Stimulated activated CD4-positive, alpha-beta T cell treated with anti-CD3 and anti-CD28 coated beads, Interleukin-2, amount 100 ng/mL, for 24 hours (primary cell): ENCODE data around the gene ATG9B.

ENCODE experiments used
- DNase-seq, 2 donors: peaks; one replicate each; pipeline ENCODE4 v3.0.0-alpha.2; 2020

ATG9B gene, protein sequence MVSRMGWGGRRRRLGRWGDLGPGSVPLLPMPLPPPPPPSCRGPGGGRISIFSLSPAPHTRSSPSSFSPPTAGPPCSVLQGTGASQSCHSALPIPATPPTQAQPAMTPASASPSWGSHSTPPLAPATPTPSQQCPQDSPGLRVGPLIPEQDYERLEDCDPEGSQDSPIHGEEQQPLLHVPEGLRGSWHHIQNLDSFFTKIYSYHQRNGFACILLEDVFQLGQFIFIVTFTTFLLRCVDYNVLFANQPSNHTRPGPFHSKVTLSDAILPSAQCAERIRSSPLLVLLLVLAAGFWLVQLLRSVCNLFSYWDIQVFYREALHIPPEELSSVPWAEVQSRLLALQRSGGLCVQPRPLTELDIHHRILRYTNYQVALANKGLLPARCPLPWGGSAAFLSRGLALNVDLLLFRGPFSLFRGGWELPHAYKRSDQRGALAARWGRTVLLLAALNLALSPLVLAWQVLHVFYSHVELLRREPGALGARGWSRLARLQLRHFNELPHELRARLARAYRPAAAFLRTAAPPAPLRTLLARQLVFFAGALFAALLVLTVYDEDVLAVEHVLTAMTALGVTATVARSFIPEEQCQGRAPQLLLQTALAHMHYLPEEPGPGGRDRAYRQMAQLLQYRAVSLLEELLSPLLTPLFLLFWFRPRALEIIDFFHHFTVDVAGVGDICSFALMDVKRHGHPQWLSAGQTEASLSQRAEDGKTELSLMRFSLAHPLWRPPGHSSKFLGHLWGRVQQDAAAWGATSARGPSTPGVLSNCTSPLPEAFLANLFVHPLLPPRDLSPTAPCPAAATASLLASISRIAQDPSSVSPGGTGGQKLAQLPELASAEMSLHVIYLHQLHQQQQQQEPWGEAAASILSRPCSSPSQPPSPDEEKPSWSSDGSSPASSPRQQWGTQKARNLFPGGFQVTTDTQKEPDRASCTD

DNA sequence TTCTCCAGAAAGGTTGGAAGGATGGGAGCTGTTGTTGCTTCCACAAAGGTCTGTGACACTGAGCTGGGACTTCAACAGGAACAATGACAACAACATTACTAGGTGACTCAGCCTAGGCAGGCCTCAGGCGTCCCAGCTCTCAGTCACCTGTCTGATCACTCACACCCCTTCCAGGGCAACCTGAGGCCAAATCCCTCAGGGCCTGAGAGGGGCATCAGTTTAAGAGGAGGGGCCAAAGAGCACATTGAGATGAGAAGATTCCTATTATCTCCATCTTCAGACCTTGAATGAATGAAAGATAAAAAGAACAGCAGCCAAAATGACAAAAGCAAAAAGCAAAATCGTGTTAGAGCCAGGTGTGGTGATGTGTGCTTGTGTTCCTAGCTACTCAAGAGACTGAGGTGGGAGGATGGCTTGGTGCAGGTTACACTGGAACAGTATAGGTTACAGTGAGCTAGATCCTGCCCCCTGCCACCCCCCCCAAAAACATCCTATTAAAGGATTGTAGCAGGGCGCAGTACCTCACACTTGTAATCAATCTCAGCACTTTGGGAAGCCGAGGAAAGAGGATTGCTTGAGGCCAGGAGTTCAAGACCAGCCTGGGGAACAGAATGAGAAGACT, at the start of gene ATG9B:
Gene ATG9B (minus strand): TSS at position 60 of the 622 bp plus-strand sequence. CDS start 71 bp downstream, outside the sequence.
- no peak for DNase-seq

DNA sequence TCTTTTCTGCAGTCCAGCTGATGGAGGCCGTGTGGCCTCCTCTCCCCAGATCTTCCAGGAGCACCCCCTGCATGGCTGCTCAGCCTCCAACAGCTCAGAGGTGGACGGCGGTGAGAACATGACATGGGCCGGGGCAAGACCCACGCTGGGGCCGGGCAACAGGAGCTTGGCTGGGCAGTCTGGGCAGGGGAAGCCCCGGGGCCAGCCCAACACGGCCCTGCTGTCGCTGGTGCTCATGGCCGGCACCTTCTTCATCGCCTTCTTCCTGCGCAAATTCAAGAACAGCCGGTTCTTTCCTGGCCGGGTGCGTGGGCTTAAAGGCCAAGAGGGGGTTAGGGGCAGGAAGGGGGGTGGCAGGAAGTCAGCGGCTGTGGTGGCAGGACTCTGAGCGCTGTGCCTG, 49.7 kb upstream of the ATG9B start:
- DNase-seq: no peak

DNA sequence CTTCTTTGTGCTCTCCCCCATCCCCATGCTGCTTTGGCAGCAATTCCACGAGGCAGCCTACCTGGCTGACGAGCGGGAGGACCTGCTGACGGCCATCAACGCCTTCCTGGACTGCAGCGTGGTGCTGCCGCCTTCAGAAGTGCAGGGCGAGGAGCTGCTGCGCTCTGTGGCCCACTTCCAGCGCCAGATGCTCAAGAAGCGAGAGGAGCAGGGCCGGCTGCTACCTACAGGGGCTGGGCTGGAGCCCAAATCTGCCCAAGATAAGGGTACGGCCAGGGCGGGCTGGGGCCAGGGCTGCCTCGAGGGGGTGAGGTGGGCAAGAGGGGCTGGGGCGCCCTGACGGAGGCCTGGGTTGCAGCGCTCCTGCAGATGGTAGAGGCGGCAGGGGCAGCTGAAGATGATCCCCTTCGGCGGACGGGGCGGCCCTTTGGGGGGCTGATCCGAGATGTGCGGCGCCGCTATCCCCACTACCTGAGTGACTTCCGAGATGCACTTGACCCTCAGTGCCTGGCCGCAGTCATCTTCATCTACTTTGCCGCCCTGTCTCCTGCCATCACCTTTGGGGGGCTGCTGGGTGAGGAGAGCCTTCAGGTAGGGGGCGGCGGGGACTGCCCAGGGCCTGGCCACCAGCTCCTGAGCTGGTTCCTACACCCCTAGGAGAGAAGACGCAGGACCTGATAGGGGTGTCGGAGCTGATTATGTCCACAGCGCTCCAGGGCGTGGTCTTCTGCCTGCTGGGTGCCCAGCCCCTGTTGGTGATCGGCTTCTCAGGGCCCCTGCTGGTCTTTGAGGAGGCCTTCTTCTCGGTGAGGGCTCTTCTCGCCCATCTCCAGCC, 47.0 kb upstream of the ATG9B start:
- DNase-seq: no peak

DNA sequence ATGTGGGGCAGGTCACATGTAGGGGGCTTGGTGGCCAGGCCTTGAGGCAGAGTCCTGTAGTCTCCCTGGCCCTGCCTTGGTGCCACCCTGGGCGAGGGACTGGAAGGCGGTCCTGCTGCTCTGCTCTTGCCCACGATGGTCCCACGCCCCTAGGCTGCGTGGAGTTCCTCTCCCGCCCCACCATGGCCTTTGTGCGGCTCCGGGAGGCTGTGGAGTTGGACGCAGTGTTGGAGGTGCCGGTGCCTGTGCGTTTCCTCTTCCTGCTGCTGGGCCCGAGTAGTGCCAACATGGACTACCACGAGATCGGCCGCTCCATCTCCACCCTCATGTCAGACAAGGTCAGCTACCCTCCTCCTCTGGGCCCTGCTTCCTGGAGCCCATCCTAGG, 46.3 kb upstream of the ATG9B start:
- no peak for DNase-seq

DNA sequence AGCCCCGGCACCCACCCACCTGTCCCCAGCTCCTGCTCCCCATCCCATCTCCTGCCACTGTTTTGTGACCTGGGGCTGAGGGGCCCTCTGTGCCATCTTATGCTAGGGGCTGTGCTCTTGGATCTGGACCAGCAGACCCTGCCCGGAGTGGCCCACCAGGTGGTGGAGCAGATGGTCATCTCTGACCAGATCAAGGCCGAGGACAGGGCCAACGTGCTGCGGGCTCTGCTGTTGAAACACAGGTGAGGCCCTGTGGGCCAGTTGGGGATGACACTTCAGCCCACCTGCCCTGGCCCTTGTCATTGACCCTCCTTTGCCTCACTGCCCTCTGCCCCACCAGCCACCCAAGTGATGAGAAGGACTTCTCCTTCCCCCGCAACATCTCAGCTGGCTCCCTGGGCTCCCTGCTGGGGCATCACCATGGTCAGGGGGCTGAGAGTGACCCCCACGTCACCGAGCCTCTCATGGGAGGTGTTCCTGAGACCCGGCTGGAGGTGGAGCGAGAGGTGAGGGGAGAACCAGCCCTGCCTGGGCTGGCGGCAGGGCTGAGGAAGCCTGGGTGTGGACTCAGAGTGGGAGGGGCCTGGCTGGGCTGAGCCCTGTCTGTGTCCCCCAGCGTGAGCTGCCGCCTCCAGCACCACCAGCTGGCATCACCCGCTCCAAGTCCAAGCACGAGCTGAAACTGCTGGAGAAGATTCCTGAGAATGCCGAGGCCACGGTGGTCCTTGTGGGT, 45.7 kb upstream of the ATG9B start:
- DNase-seq: no peak

DNA sequence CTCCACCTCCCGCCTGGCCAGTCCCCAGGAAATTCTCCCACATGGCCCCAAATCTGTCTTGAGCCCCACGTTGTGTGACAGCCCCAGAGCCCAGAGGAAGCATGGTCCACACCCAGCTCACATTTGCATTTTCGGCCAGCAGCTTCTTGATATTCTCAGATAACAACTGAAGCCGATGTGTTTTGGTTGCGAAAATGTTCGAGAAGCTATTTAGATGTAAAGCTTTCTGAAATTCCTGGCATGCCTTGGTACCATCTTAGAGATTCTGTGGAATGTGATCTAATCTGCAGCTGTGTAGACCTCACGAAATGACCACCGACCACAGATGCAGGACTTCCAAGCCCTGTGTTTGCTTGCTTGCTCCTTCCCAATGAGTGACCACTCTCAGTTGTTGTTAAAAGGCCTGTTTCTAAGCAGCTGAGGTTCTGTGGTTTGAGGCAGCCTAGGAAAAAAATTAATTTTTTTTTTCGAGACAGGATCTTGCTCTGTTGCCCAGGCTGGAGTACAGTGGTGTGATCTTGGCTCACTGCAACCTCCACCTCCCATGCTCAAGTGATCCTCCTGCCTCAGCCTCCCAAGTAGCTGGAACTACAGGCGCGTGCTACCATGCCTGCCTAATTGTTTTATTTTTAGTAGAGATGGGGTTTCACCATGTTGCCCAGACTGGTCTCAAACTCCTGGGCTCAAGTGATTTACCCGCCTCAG, 43.9 kb upstream of the ATG9B start:
- DNase-seq: no peak

DNA sequence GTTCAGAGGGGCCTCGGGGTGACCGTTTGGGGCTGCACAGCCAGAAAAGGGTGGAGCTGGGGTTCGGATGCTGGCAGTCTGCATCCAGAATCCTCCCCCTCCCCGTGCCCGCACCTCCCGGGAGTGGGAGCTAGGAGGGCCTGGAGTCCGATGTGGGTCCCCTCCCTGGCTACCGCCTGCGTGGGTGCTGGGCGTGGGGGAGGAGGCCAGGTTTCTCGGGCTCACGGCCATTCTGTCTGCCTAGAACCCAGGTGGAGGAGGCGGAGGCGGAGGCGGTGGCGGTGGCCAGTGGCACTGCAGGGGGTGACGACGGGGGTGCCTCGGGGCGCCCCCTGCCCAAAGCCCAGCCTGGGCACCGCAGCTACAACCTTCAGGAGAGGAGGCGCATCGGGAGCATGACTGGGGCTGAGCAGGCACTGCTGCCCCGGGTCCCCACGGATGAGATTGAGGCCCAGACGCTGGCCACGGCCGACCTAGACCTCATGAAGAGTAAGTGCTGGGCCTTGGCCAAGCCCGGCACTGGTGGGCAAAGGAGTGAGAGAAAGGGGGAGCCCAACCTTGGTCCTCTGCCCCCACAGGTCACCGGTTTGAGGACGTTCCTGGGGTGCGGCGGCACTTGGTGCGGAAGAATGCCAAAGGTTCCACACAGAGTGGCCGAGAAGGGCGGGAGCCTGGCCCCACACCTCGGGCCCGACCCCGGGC, 42.1 kb upstream of the ATG9B start:
- DNase-seq: no peak

DNA sequence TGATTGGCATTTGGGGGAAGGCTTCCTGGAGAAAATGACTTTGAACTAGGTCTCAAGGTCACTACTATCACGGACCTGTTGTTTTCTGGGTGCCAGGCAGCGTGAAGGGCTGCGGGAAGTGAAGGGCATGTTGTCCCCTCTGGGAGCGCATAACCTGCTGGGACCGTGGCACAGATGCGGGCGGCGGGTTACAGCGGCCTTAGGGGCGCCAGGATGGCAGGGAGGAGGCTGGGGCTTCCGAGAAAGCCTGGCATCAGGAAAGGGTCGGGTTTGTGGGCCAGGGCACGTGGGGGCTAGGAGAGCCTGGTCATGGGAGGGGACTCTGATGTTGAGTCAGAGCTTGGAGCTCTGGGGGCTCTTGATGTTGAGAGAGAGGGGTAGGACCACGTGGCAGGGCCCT, 41.2 kb upstream of the ATG9B start:
- no peak for DNase-seq

DNA sequence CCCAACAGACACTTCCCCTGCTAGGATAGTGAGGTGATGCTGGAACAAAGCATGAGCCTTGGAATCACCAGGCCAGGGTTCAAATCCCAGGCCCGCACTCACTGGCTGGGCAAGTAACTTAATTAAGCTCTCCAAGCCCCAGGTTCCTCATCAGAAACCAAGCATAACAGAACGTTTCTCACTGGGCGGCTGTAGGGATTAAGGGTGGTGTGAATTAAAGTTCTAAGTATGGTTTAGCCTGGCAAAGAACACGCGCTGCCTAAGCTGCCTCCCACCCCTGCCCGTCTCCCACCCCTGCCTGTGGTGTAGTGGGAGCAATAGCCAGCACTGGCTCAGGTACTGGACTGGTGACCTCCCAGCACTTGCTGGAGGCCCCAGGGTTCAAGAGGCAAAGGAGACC, 40.7 kb upstream of the ATG9B start:
- DNase-seq: no peak

DNA sequence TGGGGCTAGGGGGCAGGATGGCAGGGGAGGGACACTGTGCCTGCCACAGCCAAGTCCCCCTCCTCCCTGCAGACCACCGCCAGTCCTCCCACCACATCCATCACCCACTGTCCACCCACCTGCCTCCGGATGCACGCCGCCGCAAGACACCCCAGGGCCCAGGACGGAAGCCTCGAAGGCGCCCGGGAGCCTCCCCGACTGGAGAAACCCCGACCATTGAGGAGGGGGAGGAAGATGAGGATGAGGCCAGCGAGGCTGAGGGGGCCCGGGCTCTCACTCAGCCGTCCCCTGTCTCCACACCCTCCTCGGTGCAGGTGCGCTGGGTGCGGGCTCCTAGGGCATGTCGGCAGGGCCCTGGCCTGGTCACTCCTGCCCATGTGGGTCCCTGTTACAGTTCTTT, 40.2 kb upstream of the ATG9B start:
- no peak for DNase-seq

DNA sequence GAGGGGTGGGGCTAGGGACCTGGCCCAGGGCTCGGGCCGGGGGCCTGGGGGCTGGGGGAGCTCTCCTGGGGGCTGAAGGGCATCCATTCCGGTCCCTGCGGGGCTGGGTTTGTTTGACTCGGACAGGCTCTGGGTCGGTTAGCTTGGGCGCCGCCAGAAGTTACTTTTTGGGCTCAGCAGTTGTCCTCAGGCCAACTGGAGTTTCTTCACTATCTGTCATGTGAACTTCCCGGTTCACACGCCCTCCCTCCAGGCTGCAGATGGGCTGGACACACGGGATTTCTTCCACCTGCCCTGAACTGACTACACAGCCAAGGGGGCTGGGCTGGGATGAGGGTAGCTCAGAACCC, 38.9 kb upstream of the ATG9B start:
- DNase-seq: no peak

DNA sequence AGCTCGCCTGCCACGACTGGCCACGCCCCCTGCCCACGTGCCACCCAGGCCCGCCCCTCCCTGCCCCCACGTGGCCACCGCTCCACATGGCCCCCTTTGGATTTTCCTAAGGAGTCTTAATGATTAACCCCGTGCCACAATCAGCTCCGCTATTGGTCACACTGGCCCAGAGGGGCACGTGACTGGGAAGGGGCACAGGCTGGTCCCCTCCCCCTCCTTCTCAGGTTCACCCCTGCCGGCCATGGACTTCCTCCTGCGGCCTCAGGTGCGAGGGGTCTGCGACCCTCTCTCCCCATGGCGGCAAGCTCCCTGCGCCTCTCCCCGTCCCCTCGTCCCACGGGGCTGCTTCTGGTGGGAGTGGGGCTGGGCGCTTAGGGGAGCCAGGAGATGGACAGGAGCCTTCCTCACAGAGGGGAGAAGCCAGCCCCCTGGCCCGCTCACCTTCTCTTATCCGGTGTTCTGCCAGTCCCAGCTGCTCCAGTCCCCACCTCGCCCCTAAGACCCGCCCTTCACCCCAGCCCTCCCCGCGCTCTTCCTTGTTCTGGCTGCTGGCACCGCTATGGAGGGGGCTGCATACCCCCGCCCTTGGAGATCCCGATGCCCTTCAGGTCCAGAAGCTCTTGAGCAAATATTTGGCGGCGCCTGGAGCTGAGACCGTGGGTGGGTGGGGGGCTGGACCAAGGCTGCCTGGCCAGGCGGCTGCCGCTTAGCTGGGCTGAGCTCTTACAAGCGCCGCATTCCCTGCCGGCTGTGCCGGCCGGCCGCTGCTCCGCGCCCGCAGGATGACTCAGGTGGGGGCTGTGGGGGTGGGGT, 38.3 kb upstream of the ATG9B start:
- DNase-seq: no peak

DNA sequence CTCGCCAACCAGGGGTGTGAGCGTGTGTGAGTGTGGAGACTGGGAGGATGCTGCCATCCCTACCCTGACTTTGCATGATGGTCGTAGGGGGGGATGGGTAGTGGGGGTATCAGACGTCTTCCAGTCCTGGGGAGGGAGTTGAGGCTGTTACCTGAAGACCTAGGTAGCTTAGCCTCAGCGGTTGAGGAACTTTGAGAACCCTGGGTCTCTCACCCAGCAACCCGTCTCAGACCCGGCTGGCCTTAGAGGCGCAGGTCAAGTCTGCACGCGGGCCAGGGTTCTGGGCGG, 37.8 kb upstream of the ATG9B start:
- DNase-seq: no peak

DNA sequence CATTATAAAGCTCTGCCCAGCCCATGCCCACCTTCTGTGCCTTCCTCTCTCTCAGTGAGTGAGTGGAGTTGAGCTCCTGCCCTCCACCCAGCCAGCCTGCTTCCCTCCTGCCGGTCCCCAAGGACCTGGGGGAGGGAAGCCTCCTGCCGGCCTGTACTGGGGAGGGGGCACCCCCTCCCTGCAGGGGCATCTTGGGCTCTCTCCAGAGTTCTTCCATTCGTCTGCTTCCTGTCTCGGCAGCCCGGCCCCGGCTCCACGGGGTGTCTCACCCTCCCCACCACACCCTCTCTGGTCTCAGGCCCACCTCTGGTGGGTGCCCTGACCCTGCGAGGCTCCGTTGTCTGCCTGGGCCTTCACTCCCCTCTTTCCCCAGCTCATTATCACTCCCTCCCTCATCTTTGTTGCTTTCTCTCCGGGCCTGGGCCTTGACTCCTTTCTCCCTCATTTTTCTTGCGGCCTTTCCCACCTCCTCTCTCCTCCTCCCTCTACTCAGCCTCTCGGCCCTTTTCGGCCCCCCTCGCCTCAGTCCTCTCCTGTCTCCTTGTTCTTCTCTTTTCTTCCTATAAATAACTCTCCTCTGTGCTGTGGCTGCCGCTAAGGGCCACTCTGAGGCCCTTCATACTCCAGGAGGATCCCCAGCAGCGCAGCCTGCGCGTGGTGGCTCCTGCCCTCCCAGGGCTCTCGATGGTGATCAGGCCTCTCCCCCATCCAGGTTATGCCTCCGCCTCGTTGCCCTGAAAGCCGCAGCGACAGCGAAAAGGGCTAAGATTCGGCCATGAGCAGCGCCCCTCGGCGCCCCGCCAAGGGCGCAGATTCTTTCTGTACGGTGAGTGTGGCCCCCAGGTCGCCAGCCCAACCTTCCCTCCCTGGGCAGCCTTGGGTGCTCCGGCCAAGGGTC, 37.2 kb upstream of the ATG9B start:
- no peak for DNase-seq

DNA sequence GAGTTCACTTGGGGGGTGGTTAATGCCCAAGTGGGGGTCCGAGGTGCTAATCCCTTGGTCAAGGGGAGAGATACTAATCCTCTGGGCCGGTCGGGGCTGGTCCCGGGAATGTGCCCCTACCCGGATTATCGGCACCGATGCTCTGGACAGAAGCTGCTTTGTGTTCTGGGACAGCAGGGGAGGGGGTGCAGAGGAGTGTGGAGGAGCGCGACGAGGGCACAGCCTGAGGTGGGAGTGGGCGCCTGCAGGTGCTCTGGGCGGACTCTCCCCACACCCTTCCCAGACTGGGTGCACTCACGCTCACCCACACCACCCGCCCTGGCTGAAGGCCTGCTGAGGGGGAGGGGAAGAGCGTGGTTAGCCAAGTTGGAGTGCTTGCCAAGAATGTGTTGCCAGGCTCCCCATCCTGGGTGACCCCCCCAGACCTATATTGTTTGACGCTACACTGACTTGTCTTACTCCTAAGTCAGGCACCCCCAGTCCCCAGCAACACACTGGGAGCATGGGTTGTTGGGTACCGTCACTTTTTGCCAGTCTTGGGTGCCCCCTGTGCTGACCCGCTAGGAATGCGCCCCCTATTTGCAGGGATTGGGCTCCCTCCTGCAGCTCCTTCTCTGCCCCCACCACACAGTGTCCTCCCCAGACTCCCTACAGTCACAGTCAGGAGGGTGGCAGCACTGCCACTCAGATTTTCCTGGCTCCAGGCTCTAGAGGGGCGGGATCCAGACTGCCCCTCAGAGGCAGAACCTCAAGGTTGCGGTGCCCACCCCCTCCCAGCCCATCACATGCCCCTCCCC, 36.3 kb upstream of the ATG9B start:
- DNase-seq: peak in 1 of 2 donors; percentile 30

DNA sequence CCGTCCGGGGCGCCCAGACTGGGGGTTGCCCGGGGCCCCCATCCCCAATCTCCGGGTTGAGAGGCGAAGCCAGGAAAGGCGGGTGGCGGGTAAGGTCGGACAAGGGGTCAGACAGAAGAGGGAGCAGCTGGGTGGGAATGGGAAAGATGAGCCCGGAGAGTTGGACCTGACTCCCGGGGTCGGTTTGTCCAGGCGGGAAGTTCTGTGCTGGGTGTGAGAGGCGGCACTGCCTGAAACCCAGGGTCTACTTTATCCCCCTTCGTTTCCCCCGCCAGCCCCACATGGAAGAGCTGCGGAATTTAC, 35.8 kb upstream of the ATG9B start:
- no peak for DNase-seq

DNA sequence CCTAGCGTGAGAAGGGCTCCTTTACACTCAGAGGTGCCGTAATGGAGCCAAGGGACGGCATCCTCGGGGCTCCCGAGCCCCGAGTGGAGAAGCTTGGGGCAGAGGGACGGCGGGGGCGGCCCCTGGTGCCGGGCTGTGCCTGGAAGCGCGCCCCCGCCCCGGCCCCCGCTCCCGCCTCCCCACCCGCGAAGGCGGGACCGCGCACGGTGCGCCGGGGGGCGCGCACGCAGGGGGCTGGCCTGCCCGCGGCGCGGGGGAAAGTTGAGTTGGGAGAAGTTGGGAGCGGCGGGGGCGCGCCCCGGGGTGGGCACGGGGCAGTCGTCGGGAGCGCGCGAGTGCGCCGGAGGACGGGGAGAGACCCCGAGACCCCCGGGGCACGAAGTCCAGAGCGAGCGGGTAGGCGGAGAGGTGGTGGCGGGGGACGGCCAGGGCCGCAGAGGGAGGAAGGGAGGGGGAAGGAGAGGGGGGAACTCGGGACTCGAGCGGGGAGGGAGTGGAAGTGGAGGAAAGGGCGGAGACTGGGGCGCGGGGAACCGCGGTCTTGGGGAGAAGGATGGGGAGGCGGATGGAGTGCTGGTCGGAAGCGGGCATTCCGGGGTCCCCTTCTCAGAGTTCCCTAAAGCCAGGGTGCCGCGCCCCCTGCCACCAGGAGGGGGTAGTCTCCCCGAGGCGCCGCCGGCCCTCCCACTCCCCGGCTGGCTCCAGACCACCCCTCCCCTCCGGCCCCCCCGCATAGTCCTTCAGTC, 35.2 kb upstream of the ATG9B start, which contains the start of gene SLC4A2:
Gene SLC4A2 (plus strand): TSS at position 223 of the 746 bp plus-strand sequence. CDS start 2,399 bp downstream, outside the sequence.
- peak; percentile 76 to 79 for DNase-seq
